ACC112 (cell line): Measurements from ENCODE around the gene PLAAT3.
"Not testable (repeated sequence)": the region's sequence is repeated elsewhere in the genome, so short reads cannot be mapped to it uniquely, and the experiment has no call there.

Experiments used
- H2AFZ ChIP-seq: fragments of 200-600 bp; sonication (generic); one replicate; pipeline ENCODE4 v1.6.0; 2017; ENCODE audit warnings: antibody characterized with exemption, low read length; ENCODE audit not compliant: unreplicated experiment
- H3K27ac ChIP-seq: fragments of 200-600 bp; sonication (generic); 2 replicates; pipeline ENCODE4 v1.5.1; 2014; ENCODE audit warnings: low read depth, mild to moderate bottlenecking, antibody characterized with exemption, low read length, moderate library complexity
- H3K27me3 ChIP-seq: fragments of 200-600 bp; sonication (generic); 2 replicates; pipeline ENCODE4 v1.6.1; 2014; ENCODE audit warnings: mild to moderate bottlenecking, antibody characterized with exemption, low read length, moderate library complexity, mixed read lengths; ENCODE audit not compliant: insufficient read depth
- H3K36me3 ChIP-seq: fragments of 200-600 bp; sonication (generic); 2 replicates; pipeline ENCODE4 v1.6.1; 2016; ENCODE audit warnings: mild to moderate bottlenecking, antibody characterized with exemption, low read length, moderate library complexity, mixed read lengths; ENCODE audit not compliant: insufficient read depth
- H3K4me1 ChIP-seq: fragments of 200-600 bp; sonication (generic); one replicate; pipeline ENCODE4 v1.6.1; 2016; ENCODE audit warnings: low read length, mixed read lengths; ENCODE audit not compliant: insufficient read depth, unreplicated experiment, control insufficient read depth
- H3K4me3 ChIP-seq: fragments of 200-600 bp; sonication (generic); 2 replicates; pipeline ENCODE4 v1.5.1; 2014; ENCODE audit warnings: mild to moderate bottlenecking, low read depth, low read length
- H3K79me2 ChIP-seq: fragments of 200-600 bp; sonication (generic); one replicate; pipeline ENCODE4 v1.6.0; 2016; ENCODE audit warnings: low read length; ENCODE audit not compliant: control insufficient read depth, unreplicated experiment, insufficient read depth

PLAAT3 gene

GRCh38 chr11:63553759-63554158 is 60.5 kb downstream of the PLAAT3 start:
- H3K27me3 ChIP-seq: 0 out of 2 replicates have a peak, but pooled peaks cover 4% of the 10 kb centered on the region
- H2AFZ ChIP-seq: no peak overlapping the region
- H3K4me1 ChIP-seq: peaks cover 3% of the 10 kb centered on the region
- no peak overlapping the region for H3K4me3 ChIP-seq
- no peak overlapping the region for H3K27ac ChIP-seq
- no peaks in the 10 kb centered on the region for H3K79me2 ChIP-seq
- no peaks in the 10 kb centered on the region for H3K36me3 ChIP-seq

GRCh38 chr11:63552921-63553320 is 61.3 kb downstream of the PLAAT3 start:
- Histone ChIP-seq H3K36me3 (no peaks in the 10 kb centered on the region), H2AFZ (no peak overlapping the region), H3K4me1 (peaks cover 3% of the 10 kb centered on the region), H3K79me2 (no peaks in the 10 kb centered on the region), H3K27me3 (0 out of 2 replicates have a peak, but pooled peaks cover 4% of the 10 kb centered on the region), H3K27ac (no peak overlapping the region), H3K4me3 (no peak overlapping the region)

GRCh38 chr11:63551889-63552266 is 62.4 kb downstream of the PLAAT3 start:
- H2AFZ ChIP-seq: no peak overlapping the region

GRCh38 chr11:63551091-63551888 is 62.9 kb downstream of the PLAAT3 start:
- H2AFZ ChIP-seq: no peak overlapping the region
- H3K36me3 ChIP-seq: no peaks in the 10 kb centered on the region
- H3K4me1 ChIP-seq: peaks cover 3% of the 10 kb centered on the region
- H3K27ac ChIP-seq: no peak overlapping the region
- 0 out of 2 replicates have a peak, but pooled peaks cover 4% of the 10 kb centered on the region for H3K27me3 ChIP-seq
- H3K4me3 ChIP-seq: no peak overlapping the region
- no peaks in the 10 kb centered on the region for H3K79me2 ChIP-seq

More at GRCh38 chr11:63551889-63552266, 62.4 kb downstream of the PLAAT3 start:
- Histone ChIP-seq H3K79me2 (no peaks in the 10 kb centered on the region), H3K27ac (no peak overlapping the region), H3K27me3 (0 out of 2 replicates have a peak, but pooled peaks cover 4% of the 10 kb centered on the region), H3K4me1 (peaks cover 3% of the 10 kb centered on the region), H3K4me3 (no peak overlapping the region), H3K36me3 (no peaks in the 10 kb centered on the region)

GRCh38 chr11:63550156-63550700 is 64.0 kb downstream of the PLAAT3 start:
- H2AFZ ChIP-seq, H3K27ac ChIP-seq, H3K36me3 ChIP-seq, H3K27me3 ChIP-seq, H3K4me1 ChIP-seq, H3K79me2 ChIP-seq, H3K4me3 ChIP-seq: not testable (repeated sequence)

GRCh38 chr11:63549411-63549810 is 64.8 kb downstream of the PLAAT3 start:
- no peaks in the 10 kb centered on the region for H3K36me3 ChIP-seq
- H3K27ac ChIP-seq: no peak overlapping the region
- H3K4me1 ChIP-seq: peaks cover 3% of the 10 kb centered on the region
- H3K79me2 ChIP-seq: no peaks in the 10 kb centered on the region
- no peak overlapping the region for H3K4me3 ChIP-seq
- H3K27me3 ChIP-seq: no peaks in the 10 kb centered on the region
- no peak overlapping the region for H2AFZ ChIP-seq

- Histone ChIP-seq H3K79me2 (no peaks in the 10 kb centered on the region), H3K27ac (no peak overlapping the region), H3K4me3 (no peak overlapping the region), H3K27me3 (no peaks in the 10 kb centered on the region), H3K36me3 (no peaks in the 10 kb centered on the region), H3K4me1 (no peaks in the 10 kb centered on the region), H2AFZ (no peak overlapping the region)
Measured at GRCh38 chr11:63548178-63548577, 66.1 kb downstream of the PLAAT3 start.

GRCh38 chr11:63547061-63547460 is 67.2 kb downstream of the PLAAT3 start:
- no peaks in the 10 kb centered on the region for H3K27me3 ChIP-seq
- no peak overlapping the region for H3K27ac ChIP-seq
- H3K36me3 ChIP-seq: no peaks in the 10 kb centered on the region
- H2AFZ ChIP-seq: no peak overlapping the region
- H3K79me2 ChIP-seq: no peaks in the 10 kb centered on the region
- no peaks in the 10 kb centered on the region for H3K4me1 ChIP-seq
- H3K4me3 ChIP-seq: no peak overlapping the region

GRCh38 chr11:63543711-63544110 is 70.5 kb downstream of the PLAAT3 start:
- Histone ChIP-seq H3K4me3 (no peak overlapping the region), H3K4me1 (no peaks in the 10 kb centered on the region), H3K36me3 (no peaks in the 10 kb centered on the region), H2AFZ (no peak overlapping the region), H3K27ac (no peak overlapping the region), H3K79me2 (no peaks in the 10 kb centered on the region), H3K27me3 (no peaks in the 10 kb centered on the region)

GRCh38 chr11:63542506-63542905 is 71.7 kb downstream of the PLAAT3 start:
- H3K27me3 ChIP-seq, H3K27ac ChIP-seq, H3K4me1 ChIP-seq, H3K4me3 ChIP-seq, H2AFZ ChIP-seq, H3K79me2 ChIP-seq, H3K36me3 ChIP-seq: not testable (repeated sequence)
